Measurements from ENCODE around the gene HRH3. TPM values are rescaled to one million over a fixed set of nuclear protein-coding genes. Genes with fewer than 3 reads are reported as not detected.

The HRH3 gene
- total RNA-seq, 1 experiment from 2014 or later, result not detected

- in situ Hi-C loops (cut with HindIII; ENCODE audit: low pct_unique_long_range_greater_than_20kb, low sequenced_read_pairs), result loop anchor here (25.0 kb wide), 1 partner anchor 110 kb away; no protein-coding TSS in a partner anchor
- DNase-seq (ENCODE audit: low read depth, low spot score), result no peak
Measured at GRCh38 chr20:62177307-62177706, 42.8 kb downstream of the HRH3 start.

- in situ Hi-C loops (cut with HindIII; ENCODE audit: low pct_unique_long_range_greater_than_20kb, low sequenced_read_pairs), result loop anchor here (25.0 kb wide), 1 partner anchor 110 kb away; no protein-coding TSS in a partner anchor
- DNase-seq (ENCODE audit: low read depth, low spot score), result no peak
Measured at GRCh38 chr20:62176866-62177265, 43.2 kb downstream of the HRH3 start.

GRCh38 chr20:62175711-62176110, 44.4 kb downstream of the HRH3 start:
- DNase-seq (ENCODE audit: low read depth, low spot score), result no peak
- in situ Hi-C loops (cut with HindIII; ENCODE audit: low pct_unique_long_range_greater_than_20kb, low sequenced_read_pairs), result loop anchor here (25.0 kb wide), 1 partner anchor 112 kb away; no protein-coding TSS in a partner anchor

- in situ Hi-C loops (cut with HindIII; ENCODE audit: low pct_unique_long_range_greater_than_20kb, low sequenced_read_pairs), result loop anchor here (25.0 kb wide), 1 partner anchor 112 kb away; no protein-coding TSS in a partner anchor
- DNase-seq (ENCODE audit: low read depth, low spot score), result no peak
Measured at GRCh38 chr20:62174870-62175624, 45.0 kb downstream of the HRH3 start.

- no peak for DNase-seq (ENCODE audit: low read depth, low spot score)
- in situ Hi-C loops (cut with HindIII; ENCODE audit: low pct_unique_long_range_greater_than_20kb, low sequenced_read_pairs), result no loop called here
Measured at GRCh38 chr20:62174021-62174804, 45.9 kb downstream of the HRH3 start.

DNA sequence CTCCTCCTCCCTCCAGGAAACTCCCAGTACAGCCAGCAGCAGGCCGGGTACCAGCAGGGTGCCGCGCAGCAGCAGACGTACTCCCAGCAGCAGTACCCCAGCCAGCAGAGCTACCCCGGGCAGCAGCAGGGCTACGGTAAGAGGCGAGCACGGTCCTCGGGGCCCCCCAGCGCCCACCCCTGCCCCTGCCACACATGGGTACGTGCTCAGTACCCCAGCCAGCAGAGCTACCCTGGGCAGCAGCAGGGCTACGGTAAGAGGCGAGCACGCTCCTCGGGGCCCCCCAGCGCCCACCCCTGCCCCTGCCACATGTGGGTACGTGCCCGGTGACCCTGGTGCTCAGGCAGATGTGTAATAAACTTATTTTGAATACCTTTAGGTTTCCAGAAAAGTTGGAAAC, 47.4 kb downstream of the HRH3 start:
- in situ Hi-C loops (cut with HindIII; ENCODE audit: low pct_unique_long_range_greater_than_20kb, low sequenced_read_pairs), result no loop called here
- no peak for DNase-seq (ENCODE audit: low read depth, low spot score)

DNA sequence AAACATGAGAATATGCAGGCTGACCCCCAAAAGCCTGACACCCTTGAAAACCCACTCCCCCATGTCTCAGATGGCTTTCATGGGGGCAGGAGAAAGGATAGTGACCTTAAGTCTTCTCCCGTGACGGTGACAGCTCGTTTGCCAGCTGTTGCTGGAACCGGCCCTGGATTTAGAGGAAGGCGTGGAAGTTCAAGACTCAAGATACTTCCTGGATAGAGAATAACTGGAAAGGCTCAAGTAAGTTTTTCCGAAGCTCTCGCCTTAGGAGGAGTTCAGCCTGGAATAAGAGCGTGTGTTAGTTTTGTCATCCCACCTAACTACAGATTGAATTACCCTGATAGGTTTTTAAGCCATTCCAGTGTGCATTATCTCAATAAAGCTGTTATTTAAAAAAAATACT, 48.8 kb downstream of the HRH3 start:
- in situ Hi-C loops (cut with HindIII; ENCODE audit: low pct_unique_long_range_greater_than_20kb, low sequenced_read_pairs), result no loop called here
- no peak for DNase-seq (ENCODE audit: low read depth, low spot score)

GRCh38 chr20:62170536-62170935, 49.5 kb downstream of the HRH3 start:
- DNase-seq (ENCODE audit: low read depth, low spot score), result no peak
- in situ Hi-C loops (cut with HindIII; ENCODE audit: low pct_unique_long_range_greater_than_20kb, low sequenced_read_pairs), result no loop called here

DNA sequence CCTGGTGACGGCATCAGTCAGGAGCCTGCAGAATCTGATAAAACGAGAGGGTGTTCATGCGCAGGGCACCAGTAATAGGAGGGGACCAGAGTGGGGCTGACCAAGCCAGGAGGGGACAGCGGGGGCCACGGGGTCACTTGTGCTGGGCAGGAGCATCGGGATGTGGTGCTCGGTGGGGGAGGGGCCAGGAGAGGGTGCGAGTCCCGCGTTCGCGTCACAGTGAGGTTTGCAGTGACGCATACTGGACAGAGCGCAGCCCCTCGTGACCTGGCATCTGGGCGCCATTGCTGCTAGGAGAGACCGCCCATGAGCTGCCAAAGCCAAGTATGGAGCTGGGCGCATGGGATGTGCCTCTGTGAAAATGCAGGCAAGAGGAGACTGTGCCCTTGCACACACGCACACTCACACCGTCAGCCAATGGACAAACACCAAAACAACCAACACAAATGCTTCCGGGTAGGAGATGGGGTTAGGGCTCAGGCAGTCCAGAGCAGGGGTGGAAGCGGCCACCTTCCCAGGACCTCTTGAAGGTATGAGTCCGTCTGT, 51.1 kb downstream of the HRH3 start:
- in situ Hi-C loops (cut with HindIII; ENCODE audit: low pct_unique_long_range_greater_than_20kb, low sequenced_read_pairs), result no loop called here
- no peak for DNase-seq (ENCODE audit: low read depth, low spot score)

GRCh38 chr20:62168061-62168460, 52.0 kb downstream of the HRH3 start:
- DNase-seq (ENCODE audit: low read depth, low spot score), result no peak
- in situ Hi-C loops (cut with HindIII; ENCODE audit: low pct_unique_long_range_greater_than_20kb, low sequenced_read_pairs), result no loop called here

DNA sequence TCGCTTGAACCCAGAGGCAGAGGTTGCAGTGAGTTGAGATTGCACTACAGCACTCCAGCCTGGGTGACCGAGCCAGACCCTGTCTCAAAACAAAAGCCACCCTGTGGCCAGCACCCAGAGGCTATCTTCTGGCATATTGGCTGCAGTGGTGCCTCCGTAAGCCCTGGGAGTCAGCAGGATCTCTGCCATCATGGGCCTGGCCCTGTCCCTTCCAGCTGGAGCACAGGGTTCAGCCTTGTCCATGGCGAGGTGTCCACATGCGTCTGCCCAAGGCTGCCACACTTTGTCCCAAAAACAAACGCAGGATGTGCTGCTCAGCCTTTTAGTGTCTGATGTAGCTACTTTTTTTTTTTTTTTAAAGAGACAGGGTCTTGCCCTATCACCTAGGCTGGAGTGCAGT, 52.6 kb downstream of the HRH3 start:
- in situ Hi-C loops (cut with HindIII; ENCODE audit: low pct_unique_long_range_greater_than_20kb, low sequenced_read_pairs), result no loop called here
- DNase-seq (ENCODE audit: low read depth, low spot score), result no peak

DNA sequence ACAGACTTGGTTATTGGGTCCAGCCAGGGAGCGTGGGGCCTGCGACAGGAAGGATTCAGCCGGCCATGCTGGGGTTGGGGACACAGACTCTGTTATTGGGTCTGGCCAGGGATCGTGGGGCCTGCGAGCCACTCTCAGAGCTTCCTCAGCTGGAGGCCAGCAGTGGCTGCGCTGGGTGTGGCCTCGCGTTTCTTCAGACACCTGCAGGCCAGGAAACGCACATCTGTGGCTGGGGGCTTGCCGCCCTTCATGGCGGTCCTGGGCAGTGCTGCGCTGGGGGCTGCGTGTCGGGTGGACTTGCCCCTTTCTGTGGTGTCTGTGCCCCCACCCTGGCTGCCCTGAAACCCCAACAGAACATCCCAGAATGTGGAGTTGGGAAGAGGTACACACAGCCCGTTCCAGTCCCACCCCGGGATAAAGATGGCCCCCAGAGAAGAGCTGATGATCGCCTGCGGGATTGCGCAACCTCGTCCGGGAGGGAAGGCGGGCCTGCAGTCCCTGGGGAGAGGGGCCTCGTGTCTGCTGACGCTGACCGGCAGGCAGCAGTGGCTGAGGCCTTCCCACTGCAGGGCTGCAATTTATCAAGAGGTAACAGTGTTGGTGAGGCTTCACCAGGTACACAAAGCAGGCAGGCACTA, 54.2 kb downstream of the HRH3 start:
- DNase-seq (ENCODE audit: low read depth, low spot score), result peak; percentile 74
- in situ Hi-C loops (cut with HindIII; ENCODE audit: low pct_unique_long_range_greater_than_20kb, low sequenced_read_pairs), result no loop called here

Other genes with a start within 250 kb of the HRH3 start
- 3.4 and 3.6 TPM in 2 replicates for gene TAF4, start 154.4 kb downstream of the HRH3 start, total RNA-seq (2014; rRNA removed; shearing (Covaris generic))
- 40.4 and 43.2 TPM in 2 replicates for gene LSM14B, start 97.8 kb downstream of the HRH3 start, total RNA-seq (2014; rRNA removed; shearing (Covaris generic))
- gene PSMA7, start 76.9 kb downstream of the HRH3 start, total RNA-seq (2014; rRNA removed; shearing (Covaris generic)), result 592 and 662 TPM in 2 replicates
- 20.6 and 23.9 TPM in 2 replicates for gene SS18L1, start 76.5 kb downstream of the HRH3 start, total RNA-seq (2014; rRNA removed; shearing (Covaris generic))
- gene MTG2, start 37.2 kb downstream of the HRH3 start, total RNA-seq (2014; rRNA removed; shearing (Covaris generic)), result 27.1 and 29.6 TPM in 2 replicates
- 23.5 and 24.0 TPM in 2 replicates for gene OSBPL2, start 18.2 kb upstream of the HRH3 start, total RNA-seq (2014; rRNA removed; shearing (Covaris generic))
- gene ADRM1, start 82.7 kb upstream of the HRH3 start, total RNA-seq (2014; rRNA removed; shearing (Covaris generic)), result 173 and 200 TPM in 2 replicates
- 4.1 and 6.8 TPM in 2 replicates for gene LAMA5, start 147.0 kb upstream of the HRH3 start, total RNA-seq (2014; rRNA removed; shearing (Covaris generic))
- 1,088 and 1,497 TPM in 2 replicates for gene RPS21, start 166.8 kb upstream of the HRH3 start, total RNA-seq (2014; rRNA removed; shearing (Covaris generic))
- 2.9 TPM in 2 replicates for gene CABLES2, start 187.0 kb upstream of the HRH3 start, total RNA-seq (2014; rRNA removed; shearing (Covaris generic))
- 0.03 TPM in 1 of 2 replicates, not detected in the other for gene RBBP8NL, start 207.3 kb upstream of the HRH3 start, total RNA-seq (2014; rRNA removed; shearing (Covaris generic))

Data from SK-MEL-5 (cell line).